Ovary (tissue), 3 donors: Measurements from ENCODE around the gene LRP11.

Experiments used
- EP300 ChIP-seq: sonication (generic); formaldehyde crosslinking; IDR thresholded peaks from one replicate; pipeline ENCODE4 v1.6.1; 2017; ENCODE audit warnings: antibody characterized with exemption
- POLR2A ChIP-seq: fragments of 450-650 bp; IDR thresholded peaks from one replicate; pipeline ENCODE4 v1.6.1; 2017; ENCODE audit warnings: antibody characterized with exemption, mild to moderate bottlenecking, moderate library complexity
- TF ChIP-seq, protein P1 (sequence below), 3 donors: fragments of 450-650 bp in 2 of 3; fragments of 200-600 bp in 1 of 3; IDR thresholded peaks; one replicate each; pipeline versions ENCODE4 v1.5.1 to v1.8.0; 2016 to 2022; ENCODE audit warnings: antibody characterized with exemption in 3 of 3, mild to moderate bottlenecking in 1 of 3
- donor health status: DM: no; HTN: no; CAD: no.

DNA sequence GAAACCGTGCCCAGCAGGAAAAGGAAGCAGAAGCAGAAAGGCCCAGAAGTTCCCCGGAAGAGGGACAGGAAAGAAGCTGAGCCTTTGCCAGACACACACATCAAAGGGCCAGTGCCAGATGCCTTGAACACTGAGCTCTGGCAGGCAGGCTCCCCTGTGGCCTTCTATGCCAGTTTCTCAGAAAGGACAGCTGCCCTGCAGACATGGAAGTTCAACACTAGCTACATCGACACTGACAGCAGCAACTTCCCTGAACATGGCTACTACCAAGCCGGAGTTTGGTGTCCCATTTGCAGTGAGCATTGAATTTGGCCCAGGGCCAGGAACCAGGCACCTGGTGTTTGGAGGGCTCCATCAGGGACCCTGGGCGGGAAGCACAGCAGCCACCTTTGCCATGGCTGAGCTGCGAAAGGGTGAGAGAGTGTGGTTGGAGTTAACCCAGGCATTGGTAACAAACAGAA is 41.8 kb upstream of the LRP11 start:
- TF ChIP-seq, protein P1, sequence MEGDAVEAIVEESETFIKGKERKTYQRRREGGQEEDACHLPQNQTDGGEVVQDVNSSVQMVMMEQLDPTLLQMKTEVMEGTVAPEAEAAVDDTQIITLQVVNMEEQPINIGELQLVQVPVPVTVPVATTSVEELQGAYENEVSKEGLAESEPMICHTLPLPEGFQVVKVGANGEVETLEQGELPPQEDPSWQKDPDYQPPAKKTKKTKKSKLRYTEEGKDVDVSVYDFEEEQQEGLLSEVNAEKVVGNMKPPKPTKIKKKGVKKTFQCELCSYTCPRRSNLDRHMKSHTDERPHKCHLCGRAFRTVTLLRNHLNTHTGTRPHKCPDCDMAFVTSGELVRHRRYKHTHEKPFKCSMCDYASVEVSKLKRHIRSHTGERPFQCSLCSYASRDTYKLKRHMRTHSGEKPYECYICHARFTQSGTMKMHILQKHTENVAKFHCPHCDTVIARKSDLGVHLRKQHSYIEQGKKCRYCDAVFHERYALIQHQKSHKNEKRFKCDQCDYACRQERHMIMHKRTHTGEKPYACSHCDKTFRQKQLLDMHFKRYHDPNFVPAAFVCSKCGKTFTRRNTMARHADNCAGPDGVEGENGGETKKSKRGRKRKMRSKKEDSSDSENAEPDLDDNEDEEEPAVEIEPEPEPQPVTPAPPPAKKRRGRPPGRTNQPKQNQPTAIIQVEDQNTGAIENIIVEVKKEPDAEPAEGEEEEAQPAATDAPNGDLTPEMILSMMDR (IDR thresholded peaks at IDR 0.05), result no peak
- no peak for TF ChIP-seq POLR2A
- no peak for TF ChIP-seq EP300
